Measurements from ENCODE around the gene PAQR8.

- TF ChIP-seq CTCF (IDR thresholded peaks at IDR 0.05; ENCODE audit: poor library complexity, severe bottlenecking) = no peak
- no peak for TF ChIP-seq POLR2AphosphoS5 (IDR thresholded peaks at IDR 0.05)
- no peak for TF ChIP-seq REST (IDR thresholded peaks at IDR 0.05; ENCODE audit: borderline replicate concordance)
- no peak for TF ChIP-seq EP300 (conservative IDR thresholded peaks at IDR 0.05; ENCODE audit: poor library complexity, severe bottlenecking)
- no peak for TF ChIP-seq RAD21 (conservative IDR thresholded peaks at IDR 0.05)
Observed at GRCh38 chr6:52415917-52416628, 54.1 kb downstream of the PAQR8 start.
